Liver (tissue), 9 donors: Measurements from ENCODE around the gene HPS6. TPM values are rescaled to one million over a fixed set of nuclear protein-coding genes. Genes with fewer than 3 reads are reported as not detected.
A peak's percentile ranks its signal among the peaks of the same experiment; 100 is the strongest.

ENCODE experiments used
- DNase-seq: peaks from one replicate; pipeline ENCODE4 v3.0.0-alpha.2; 2017; ENCODE audit warnings: low spot score
- H3K27ac ChIP-seq, 2 donors: one replicate each; pipeline ENCODE4 v1.7.0; 2013; ENCODE audit warnings: inconsistent platforms in 2 of 2, low read length in 2 of 2, control low read depth in 1 of 2, low read depth in 1 of 2, mild to moderate bottlenecking in 1 of 2
- H3K27me3 ChIP-seq, 4 donors: one replicate each; pipeline versions ENCODE4 v1.6.1 to v1.7.0; 2013; ENCODE audit warnings: low read length in 3 of 4, inconsistent platforms in 1 of 4, mild to moderate bottlenecking in 1 of 4, moderate library complexity in 1 of 4; ENCODE audit not compliant: control insufficient read depth in 4 of 4, insufficient read depth in 4 of 4
- H3K36me3 ChIP-seq, 4 donors: one replicate each; pipeline versions ENCODE4 v1.6.1 to v1.7.0; 2013; ENCODE audit warnings: low read length in 3 of 4, mild to moderate bottlenecking in 3 of 4, low read depth in 1 of 4, moderate library complexity in 1 of 4; ENCODE audit not compliant: control insufficient read depth in 4 of 4, insufficient read depth in 3 of 4
- H3K4me1 ChIP-seq, 4 donors: one replicate each; pipeline versions ENCODE4 v1.6.1 to v1.7.0; 2013; ENCODE audit warnings: low read length in 3 of 4, mild to moderate bottlenecking in 3 of 4, moderate library complexity in 1 of 4; ENCODE audit not compliant: control insufficient read depth in 4 of 4, insufficient read depth in 4 of 4
- H3K4me3 ChIP-seq, 3 donors: one replicate each; pipeline versions ENCODE4 v1.6.1 to v1.7.0; 2013; ENCODE audit warnings: low read length in 3 of 3, control low read depth in 1 of 3, low read depth in 1 of 3, mild to moderate bottlenecking in 1 of 3
- H3K9ac ChIP-seq, 2 donors: one replicate each; pipeline ENCODE4 v1.7.0; 2013; ENCODE audit warnings: low read length in 2 of 2, mild to moderate bottlenecking in 2 of 2, moderate library complexity in 2 of 2, control low read depth in 1 of 2, low read depth in 1 of 2
- H3K9me3 ChIP-seq, 4 donors: one replicate each; pipeline versions ENCODE4 v1.6.1 to v1.7.0; 2013; ENCODE audit warnings: low read length in 3 of 4; ENCODE audit not compliant: control insufficient read depth in 4 of 4
- EGR1 ChIP-seq, 2 donors: IDR thresholded peaks; 2 replicates each; pipeline ENCODE4 v1.6.1; 2016 to 2018; ENCODE audit warnings: antibody characterized with exemption in 2 of 2, low read depth in 2 of 2
- FOXA1 ChIP-seq: IDR thresholded peaks from 2 replicates; pipeline ENCODE4 v1.6.1; 2016; ENCODE audit warnings: antibody characterized with exemption
- FOXA2 ChIP-seq: IDR thresholded peaks from 2 replicates; pipeline ENCODE4 v1.6.1; 2016; ENCODE audit warnings: antibody characterized with exemption
- GABPA ChIP-seq, 2 donors: IDR thresholded peaks in 1 of 2; conservative IDR thresholded peaks in 1 of 2; 2 replicates each; pipeline ENCODE4 v1.6.1; 2016; ENCODE audit warnings: antibody characterized with exemption in 2 of 2, mild to moderate bottlenecking in 1 of 2, moderate library complexity in 1 of 2
- HNF4G ChIP-seq: IDR thresholded peaks from 2 replicates; pipeline ENCODE4 v1.6.1; 2016; ENCODE audit warnings: antibody characterized with exemption
- JUND ChIP-seq, 2 donors: IDR thresholded peaks; 2 replicates each; pipeline ENCODE4 v1.6.1; 2016; ENCODE audit warnings: antibody characterized with exemption in 2 of 2
- RAD21 ChIP-seq, 2 donors: IDR thresholded peaks; 2 replicates each; pipeline ENCODE4 v1.6.1; 2016; ENCODE audit warnings: antibody characterized with exemption in 2 of 2, mild to moderate bottlenecking in 2 of 2
- RXRA ChIP-seq, 2 donors: IDR thresholded peaks; 2 replicates each; pipeline ENCODE4 v1.6.1; 2017 to 2018; ENCODE audit warnings: antibody characterized with exemption in 2 of 2, mild to moderate bottlenecking in 1 of 2
- SP1 ChIP-seq: IDR thresholded peaks from 2 replicates; pipeline ENCODE4 v1.6.1; 2018; ENCODE audit warnings: antibody characterized with exemption, mild to moderate bottlenecking
- YY1 ChIP-seq: IDR thresholded peaks from 2 replicates; pipeline ENCODE4 v1.6.1; 2016; ENCODE audit warnings: antibody characterized with exemption, mild to moderate bottlenecking
- WGBS: extraction: QIAGEN DNeasy Blood & Tissue Kit; methylation state at CpG from one replicate; pipeline ENCODE4 v1.1.7; 2013; 5-methylcytosine and 5-hydroxymethylcytosine counted together
- polyA plus RNA-seq, 2 donors: library from polyadenylated mRNA; stranded (reverse) in 1 of 2; unstranded in 1 of 2; fragments of 200-250 nt in 1 of 2; fragments of >200 nt in 1 of 2; fragmentation: Nextera tagmentation in 1 of 2; extraction: Ambion mirVana in 1 of 2; gene quantifications; one replicate each; pipeline versions ENCODE4 v1.2.1 to v1.2.3, GENCODE V29; 2013 to 2015
- total RNA-seq, 2 donors: library from RNA; depleted of rRNA; stranded (reverse); fragments of >200 nt; gene quantifications; one replicate each; pipeline ENCODE4 v1.2.3, GENCODE V29; 2014
- TF ChIP-seq, protein P1 (sequence below): IDR thresholded peaks from 2 replicates; pipeline ENCODE4 v1.6.1; 2016; ENCODE audit warnings: antibody characterized with exemption, mild to moderate bottlenecking
- TF ChIP-seq, protein P2 (sequence below): IDR thresholded peaks from 2 replicates; pipeline ENCODE4 v1.6.1; 2016; ENCODE audit warnings: antibody characterized with exemption
- TF ChIP-seq, protein P3 (sequence below): IDR thresholded peaks from 2 replicates; pipeline ENCODE4 v1.6.1; 2016; ENCODE audit warnings: antibody characterized with exemption
- TF ChIP-seq, protein P4 (sequence below): IDR thresholded peaks from 2 replicates; pipeline ENCODE4 v1.6.1; 2016; ENCODE audit warnings: antibody characterized with exemption
- TF ChIP-seq, protein P5 (sequence below): fragments of 150-350 bp; IDR thresholded peaks from 2 replicates; pipeline ENCODE4 v1.5.1; 2017; ENCODE audit warnings: improper control_type of control experiment, low read depth, low read length; ENCODE audit not compliant: missing input control
- donor health status: healthy.
- donor health status: healthy.
- donor health status: healthy.
- donor health status: healthy.
- donor health status: healthy.

Gene HPS6
- total RNA-seq (10 to 100 TPM; 11.8 to 13.7 TPM), polyA plus RNA-seq (1 to 10 TPM; 2.5 to 8.2 TPM)

DNA sequence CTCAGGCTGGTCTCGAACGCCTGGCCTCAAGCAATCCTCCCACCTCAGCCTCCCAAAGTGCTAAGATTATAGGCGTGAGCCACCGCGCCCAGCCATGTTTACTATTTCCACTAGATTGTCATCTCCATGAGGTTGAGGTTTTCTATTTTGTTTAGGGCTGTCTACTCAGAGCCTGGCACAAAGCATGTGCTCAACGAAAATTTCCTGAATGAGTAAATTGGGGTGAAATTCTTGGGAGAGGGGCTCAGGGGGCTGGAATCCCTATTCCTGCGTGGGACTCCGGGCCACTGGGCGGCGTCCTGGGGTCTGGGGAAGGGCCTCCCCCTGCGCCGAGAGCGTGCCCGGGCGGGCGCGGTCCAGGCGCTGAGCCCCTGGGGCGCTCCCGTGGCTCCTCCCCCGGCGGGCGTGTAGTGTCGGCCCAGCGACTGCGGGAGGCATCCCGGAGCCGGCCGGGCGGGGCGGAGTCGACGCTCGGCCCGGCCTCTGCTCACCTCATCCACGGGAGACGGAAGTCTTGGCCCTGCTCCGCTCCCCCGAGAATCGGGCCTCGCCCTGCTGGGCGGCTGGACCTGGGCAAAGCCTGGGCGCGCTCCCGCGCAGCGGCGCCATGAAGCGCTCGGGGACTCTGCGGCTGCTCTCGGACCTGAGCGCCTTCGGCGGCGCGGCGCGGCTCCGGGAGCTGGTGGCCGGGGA lies at the start of gene HPS6:
TSS of gene HPS6 (plus strand) at position 482 of the 693 bp plus-strand sequence. CDS start at position 608, 126 bp downstream.
- H3K36me3 ChIP-seq, result peaks cover 0 to 2% (median 0%) of the 10 kb centered on the region in 4 donors
- H3K4me1 ChIP-seq, result peaks cover 11 to 22% (median 15%) of the 10 kb centered on the region in 4 donors
- H3K9ac ChIP-seq, result peak within 1 kb of the TSS in 1 of 2 donors; percentile 80
- H3K9me3 ChIP-seq, result no peaks in the 10 kb centered on the region
- WGBS, result 3% methylated on average over 61 of the region's 61 CpGs
- H3K27ac ChIP-seq, result peak within 1 kb of the TSS; percentile 65 to 80
- TF ChIP-seq YY1, result peak; percentile 52
- TF ChIP-seq SP1, result peak; percentile 7
- TF ChIP-seq, protein P1, sequence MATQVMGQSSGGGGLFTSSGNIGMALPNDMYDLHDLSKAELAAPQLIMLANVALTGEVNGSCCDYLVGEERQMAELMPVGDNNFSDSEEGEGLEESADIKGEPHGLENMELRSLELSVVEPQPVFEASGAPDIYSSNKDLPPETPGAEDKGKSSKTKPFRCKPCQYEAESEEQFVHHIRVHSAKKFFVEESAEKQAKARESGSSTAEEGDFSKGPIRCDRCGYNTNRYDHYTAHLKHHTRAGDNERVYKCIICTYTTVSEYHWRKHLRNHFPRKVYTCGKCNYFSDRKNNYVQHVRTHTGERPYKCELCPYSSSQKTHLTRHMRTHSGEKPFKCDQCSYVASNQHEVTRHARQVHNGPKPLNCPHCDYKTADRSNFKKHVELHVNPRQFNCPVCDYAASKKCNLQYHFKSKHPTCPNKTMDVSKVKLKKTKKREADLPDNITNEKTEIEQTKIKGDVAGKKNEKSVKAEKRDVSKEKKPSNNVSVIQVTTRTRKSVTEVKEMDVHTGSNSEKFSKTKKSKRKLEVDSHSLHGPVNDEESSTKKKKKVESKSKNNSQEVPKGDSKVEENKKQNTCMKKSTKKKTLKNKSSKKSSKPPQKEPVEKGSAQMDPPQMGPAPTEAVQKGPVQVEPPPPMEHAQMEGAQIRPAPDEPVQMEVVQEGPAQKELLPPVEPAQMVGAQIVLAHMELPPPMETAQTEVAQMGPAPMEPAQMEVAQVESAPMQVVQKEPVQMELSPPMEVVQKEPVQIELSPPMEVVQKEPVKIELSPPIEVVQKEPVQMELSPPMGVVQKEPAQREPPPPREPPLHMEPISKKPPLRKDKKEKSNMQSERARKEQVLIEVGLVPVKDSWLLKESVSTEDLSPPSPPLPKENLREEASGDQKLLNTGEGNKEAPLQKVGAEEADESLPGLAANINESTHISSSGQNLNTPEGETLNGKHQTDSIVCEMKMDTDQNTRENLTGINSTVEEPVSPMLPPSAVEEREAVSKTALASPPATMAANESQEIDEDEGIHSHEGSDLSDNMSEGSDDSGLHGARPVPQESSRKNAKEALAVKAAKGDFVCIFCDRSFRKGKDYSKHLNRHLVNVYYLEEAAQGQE, result peak; percentile 65
- TF ChIP-seq FOXA1, result no peak
- TF ChIP-seq, protein P2, sequence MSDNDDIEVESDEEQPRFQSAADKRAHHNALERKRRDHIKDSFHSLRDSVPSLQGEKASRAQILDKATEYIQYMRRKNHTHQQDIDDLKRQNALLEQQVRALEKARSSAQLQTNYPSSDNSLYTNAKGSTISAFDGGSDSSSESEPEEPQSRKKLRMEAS, result peak; percentile 31
- TF ChIP-seq FOXA2, result no peak
- TF ChIP-seq GABPA (IDR thresholded peaks at IDR 0.05 in 1 of 2, conservative IDR thresholded peaks at IDR 0.05 in 1 of 2), result peak in 1 of 2 donors; percentile 73
- TF ChIP-seq, protein P3, sequence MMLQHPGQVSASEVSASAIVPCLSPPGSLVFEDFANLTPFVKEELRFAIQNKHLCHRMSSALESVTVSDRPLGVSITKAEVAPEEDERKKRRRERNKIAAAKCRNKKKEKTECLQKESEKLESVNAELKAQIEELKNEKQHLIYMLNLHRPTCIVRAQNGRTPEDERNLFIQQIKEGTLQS, result no peak
- peak in 1 of 2 donors; percentile 6 for TF ChIP-seq RAD21 (IDR thresholded peaks at IDR 0.05)
- peak; percentile 88 for DNase-seq
- peak within 1 kb of the TSS; percentile 79 to 97 (median 89) for H3K4me3 ChIP-seq
- H3K27me3 ChIP-seq, result no peaks in the 10 kb centered on the region

DNA sequence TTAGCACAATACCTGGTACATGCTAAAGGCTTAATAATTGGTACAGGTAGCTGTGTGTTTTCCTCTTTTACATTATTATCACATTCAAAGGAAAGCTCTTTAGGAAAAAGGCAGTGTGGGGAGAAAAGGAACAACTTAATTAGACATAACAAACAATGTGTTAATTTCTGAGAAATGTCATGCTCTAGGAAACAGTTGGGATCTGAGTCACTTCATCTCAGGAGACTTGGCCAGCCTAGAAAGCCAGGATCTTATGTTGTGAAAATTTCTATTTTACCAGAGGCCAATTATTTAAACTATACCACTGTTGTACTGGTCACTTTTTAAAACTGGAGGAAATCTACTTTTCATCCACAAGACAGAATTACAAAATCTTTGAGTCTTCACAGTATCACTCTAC lies 48.7 kb upstream of the HPS6 start:
- Histone ChIP-seq H3K9me3 (no peaks in the 10 kb centered on the region), H3K36me3 (peaks cover 2 to 34% (median 23%) of the 10 kb centered on the region in 4 donors), H3K4me3 (no peak overlapping the region), H3K9ac (no peak overlapping the region), H3K27ac (no peak overlapping the region), H3K4me1 (no peaks in the 10 kb centered on the region), H3K27me3 (no peaks in the 10 kb centered on the region)
- TF ChIP-seq, protein P4, sequence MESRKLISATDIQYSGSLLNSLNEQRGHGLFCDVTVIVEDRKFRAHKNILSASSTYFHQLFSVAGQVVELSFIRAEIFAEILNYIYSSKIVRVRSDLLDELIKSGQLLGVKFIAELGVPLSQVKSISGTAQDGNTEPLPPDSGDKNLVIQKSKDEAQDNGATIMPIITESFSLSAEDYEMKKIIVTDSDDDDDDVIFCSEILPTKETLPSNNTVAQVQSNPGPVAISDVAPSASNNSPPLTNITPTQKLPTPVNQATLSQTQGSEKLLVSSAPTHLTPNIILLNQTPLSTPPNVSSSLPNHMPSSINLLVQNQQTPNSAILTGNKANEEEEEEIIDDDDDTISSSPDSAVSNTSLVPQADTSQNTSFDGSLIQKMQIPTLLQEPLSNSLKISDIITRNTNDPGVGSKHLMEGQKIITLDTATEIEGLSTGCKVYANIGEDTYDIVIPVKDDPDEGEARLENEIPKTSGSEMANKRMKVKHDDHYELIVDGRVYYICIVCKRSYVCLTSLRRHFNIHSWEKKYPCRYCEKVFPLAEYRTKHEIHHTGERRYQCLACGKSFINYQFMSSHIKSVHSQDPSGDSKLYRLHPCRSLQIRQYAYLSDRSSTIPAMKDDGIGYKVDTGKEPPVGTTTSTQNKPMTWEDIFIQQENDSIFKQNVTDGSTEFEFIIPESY, result no peak
- no peak for TF ChIP-seq RXRA (IDR thresholded peaks at IDR 0.05)
- TF ChIP-seq, protein P5, sequence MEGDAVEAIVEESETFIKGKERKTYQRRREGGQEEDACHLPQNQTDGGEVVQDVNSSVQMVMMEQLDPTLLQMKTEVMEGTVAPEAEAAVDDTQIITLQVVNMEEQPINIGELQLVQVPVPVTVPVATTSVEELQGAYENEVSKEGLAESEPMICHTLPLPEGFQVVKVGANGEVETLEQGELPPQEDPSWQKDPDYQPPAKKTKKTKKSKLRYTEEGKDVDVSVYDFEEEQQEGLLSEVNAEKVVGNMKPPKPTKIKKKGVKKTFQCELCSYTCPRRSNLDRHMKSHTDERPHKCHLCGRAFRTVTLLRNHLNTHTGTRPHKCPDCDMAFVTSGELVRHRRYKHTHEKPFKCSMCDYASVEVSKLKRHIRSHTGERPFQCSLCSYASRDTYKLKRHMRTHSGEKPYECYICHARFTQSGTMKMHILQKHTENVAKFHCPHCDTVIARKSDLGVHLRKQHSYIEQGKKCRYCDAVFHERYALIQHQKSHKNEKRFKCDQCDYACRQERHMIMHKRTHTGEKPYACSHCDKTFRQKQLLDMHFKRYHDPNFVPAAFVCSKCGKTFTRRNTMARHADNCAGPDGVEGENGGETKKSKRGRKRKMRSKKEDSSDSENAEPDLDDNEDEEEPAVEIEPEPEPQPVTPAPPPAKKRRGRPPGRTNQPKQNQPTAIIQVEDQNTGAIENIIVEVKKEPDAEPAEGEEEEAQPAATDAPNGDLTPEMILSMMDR, result no peak
- TF ChIP-seq, protein P3, result no peak
- TF ChIP-seq JUND (IDR thresholded peaks at IDR 0.05), result no peak
- no peak for TF ChIP-seq EGR1 (IDR thresholded peaks at IDR 0.05; ENCODE audit: low read depth in 2 of 2)
- TF ChIP-seq YY1, result no peak
- TF ChIP-seq HNF4G, result no peak
- TF ChIP-seq FOXA1, result no peak
- TF ChIP-seq FOXA2, result no peak
- TF ChIP-seq SP1, result no peak
- DNase-seq, result no peak
